GM20431 (cell line): ENCODE measurements around the gene TIE1.

Experiments used
- in situ Hi-C: fragments of 300-500 bp; cut with MseI, MboI; formaldehyde crosslinking; loops from one replicate; pipeline ENCODE4 v1.15.0; 2020; ENCODE audit warnings: low sequenced_read_pairs; ENCODE audit not compliant: unreplicated experiment

Gene TIE1

DNA sequence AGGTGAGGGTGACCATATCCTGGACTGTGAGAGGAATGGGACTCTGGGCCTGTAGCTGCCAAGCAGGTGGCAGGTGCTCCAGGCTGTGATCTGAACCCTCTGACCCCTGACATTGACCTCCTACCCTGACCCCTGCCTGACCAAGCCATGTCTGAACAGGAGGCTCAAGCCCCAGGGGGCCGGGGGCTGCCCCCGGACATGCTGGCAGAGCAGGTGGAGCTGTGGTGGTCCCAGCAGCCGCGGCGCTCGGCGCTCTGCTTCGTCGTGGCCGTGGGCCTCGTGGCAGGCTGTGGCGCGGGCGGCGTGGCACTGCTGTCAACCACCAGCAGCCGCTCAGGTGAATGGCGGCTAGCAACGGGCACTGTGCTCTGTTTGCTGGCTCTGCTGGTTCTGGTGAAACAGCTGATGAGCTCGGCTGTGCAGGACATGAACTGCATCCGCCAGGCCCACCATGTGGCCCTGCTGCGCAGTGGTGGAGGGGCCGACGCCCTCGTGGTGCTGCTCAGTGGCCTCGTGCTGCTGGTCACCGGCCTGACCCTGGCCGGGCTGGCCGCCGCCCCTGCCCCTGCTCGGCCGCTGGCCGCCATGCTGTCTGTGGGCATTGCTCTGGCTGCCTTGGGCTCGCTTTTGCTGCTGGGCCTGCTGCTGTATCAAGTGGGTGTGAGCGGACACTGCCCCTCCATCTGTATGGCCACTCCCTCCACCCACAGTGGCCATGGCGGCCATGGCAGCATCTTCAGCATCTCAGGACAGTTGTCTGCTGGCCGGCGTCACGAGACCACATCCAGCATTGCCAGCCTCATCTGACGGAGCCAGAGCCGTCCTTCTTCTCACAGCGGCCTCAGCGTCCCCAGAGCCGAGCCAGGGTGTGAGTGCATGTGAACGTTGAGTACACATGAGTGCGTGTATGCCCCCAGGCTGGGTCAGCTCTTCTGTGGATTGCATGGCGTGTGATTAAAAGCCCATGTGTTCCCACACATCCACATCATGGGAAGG lies 27.9 kb upstream of the TIE1 start:
- in situ Hi-C loops = no loop called here

DNA sequence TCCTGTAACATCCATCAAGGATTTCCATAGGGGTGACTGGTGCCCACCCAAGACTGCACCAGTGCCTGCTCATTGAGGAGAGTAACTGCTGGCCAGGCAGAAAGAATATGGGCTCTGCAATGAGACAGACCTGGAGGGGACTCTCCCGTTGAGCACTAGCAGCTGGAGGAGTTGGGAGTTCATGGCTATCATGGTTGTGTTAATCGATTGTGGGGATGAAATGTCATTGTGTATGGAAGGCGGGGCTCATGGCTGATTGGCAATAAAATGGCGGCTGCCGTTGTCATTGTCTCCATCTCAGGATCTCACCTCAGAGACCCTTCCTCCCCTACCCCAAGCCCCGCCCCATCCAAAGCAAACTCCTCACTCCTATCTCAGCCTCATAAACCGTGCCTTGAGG lies 27.1 kb upstream of the TIE1 start:
- in situ Hi-C loops = no loop called here

DNA sequence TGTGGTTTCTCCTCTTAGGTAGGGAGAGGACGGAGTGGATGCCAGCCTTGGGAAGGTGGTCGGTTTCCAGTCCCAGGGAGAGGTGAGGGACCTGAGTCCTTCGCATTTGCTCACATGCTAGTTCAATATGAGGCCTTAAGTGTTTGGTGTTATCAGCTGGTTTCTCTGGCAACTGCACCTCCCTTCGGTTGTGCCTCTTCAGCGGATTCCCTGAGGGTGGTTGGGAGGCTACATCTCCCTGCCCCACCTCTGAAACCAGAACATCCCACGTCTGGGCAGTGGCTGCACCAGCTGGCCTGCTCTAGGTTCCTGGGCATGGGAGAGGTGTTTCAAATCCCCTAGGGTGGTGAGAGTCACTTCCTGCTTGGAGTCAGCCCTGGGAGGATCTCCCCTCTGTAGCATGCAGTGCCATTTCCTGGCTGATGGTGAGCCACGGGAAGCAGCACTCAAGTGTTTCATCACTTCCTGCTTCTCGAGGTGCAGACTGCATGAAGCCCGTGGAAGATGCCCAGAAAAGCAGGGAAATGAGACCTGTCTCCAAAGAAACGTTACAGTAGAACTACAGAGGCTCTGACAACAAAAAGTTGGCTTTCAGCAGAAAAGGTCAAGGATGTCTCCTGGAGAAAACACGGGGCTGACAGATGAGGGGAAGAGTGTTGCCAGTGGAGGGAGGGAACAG lies 26.5 kb upstream of the TIE1 start:
- in situ Hi-C loops = no loop called here

DNA sequence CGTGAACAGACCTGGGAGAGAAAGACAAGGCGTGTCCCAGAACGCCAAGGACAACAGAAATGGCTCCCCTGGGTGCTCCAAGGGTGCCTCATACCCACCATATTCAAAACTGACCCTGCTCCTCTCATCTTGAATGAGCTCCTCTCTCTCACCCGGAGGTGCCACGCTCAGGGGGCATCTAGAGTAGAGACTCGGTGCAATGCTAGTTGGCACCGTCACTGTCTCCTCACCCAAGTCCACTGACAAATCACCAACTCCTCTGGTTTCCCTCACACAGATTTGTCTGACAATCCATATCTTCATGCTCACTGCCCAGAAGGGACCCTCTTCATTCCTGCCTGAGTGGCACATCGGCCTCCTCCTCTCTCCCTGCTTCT lies 26.0 kb upstream of the TIE1 start:
- in situ Hi-C loops = no loop called here

DNA sequence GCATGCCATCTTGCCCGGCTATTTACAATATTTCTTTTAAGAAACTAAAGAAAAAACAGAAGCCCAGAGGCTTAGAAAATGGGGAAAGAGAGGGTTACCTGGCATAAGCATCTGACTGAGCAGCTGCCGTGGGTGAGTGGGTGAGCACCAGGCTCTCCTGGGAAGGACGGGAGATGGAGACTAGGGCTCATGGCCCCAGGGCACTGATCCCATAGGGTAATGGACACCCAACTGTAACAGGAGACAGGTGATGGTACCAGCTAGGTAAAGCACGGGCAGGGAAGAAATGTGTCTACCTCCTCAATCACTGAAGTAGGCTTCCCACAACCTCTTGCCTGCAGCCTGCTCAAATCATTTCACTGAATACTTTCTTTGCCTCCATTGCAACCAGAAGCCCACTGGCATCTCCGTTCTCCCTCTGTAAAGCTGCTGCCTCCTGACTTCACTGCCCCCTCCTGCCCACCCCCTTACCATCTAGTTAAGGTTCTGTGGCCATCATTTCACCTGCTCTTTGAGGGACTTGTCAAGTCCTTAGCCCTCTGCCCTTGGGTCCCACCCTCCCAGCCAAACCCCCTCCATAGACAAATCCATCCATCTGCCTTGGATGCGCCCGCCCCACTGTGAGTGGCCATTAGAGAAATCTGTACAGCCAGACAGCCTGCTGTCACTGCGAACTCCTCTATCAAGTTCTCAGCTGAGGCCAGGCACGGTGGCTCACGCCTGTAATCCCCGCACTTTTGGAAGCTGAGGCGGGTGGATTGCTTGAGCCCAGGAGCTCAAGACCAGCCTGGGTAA lies 24.8 kb upstream of the TIE1 start:
- in situ Hi-C loops = no loop called here

DNA sequence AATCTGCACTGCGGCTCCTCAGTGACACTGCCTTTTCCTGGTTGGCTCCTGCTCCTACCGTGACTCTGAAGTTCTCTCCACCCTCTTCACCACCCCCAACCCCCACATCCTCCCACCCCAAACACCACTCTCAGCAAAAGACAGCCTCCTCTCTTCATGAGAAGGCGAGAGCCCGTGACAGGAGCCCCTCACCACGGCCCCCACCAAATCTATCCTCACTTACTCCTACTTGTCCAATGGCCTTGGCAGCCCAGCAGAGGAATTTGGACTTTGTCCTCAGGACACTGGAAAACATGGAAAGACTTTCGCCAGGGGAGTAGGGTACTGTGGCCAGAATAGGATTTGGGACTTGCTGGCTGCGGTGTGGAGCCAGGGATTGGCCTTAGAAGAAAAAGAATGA lies 24.1 kb upstream of the TIE1 start:
- in situ Hi-C loops = no loop called here

DNA sequence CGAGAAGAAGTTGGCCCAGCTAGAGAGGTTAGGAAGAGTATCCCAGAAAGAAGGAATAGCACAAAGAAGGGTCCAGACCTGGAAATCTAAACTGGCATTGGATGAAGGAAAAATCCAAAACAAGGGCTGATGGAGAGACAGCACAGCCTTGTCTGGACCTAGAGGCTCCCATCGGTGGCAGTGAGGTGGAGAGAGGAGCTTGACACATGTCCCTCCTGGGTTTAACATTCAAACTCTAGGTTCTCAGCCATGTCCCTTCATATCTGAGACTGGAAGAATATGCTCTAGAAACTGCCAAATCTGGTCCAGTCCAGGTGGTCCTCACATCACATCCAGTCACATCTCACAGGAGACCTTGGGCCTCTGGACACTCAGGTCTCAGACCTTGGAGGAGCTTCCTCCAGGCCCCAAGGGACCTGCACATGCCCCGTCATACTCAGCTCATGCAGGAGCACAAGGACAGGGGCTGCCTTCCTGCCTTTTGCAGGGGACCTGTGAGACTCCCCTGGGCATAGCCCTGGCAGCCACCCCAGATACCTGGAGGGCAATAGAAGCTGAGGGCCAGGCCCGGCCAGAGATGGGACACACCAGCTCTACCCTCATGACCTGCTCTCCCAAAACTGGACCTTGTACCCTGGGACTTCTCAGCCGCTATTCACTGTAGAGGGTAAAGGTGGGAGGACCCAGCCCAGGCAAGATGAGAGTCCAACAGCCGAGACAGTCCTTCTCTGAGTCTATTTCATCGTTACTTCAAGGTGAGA lies 23.5 kb upstream of the TIE1 start:
- in situ Hi-C loops = no loop called here

DNA sequence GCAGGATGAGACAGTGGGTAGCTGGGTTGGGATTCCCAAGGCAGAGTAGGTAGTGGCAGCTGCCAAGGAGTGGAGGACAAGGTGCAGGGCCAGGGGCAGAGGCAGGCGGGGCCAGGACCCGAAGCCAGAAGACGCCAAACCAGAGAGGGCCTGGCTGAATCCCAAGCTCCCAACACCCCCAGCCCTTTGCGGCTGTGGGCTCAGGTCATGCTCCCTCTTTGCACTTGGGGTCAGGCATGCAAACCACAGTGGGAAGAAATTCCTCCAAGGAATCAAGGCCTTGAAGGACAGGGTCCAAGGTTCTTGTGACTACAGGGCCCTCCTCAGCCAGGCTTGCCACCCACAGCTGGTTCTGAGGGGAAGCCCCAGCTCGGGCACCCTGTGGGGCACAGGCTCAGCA lies 21.6 kb upstream of the TIE1 start:
- in situ Hi-C loops = no loop called here

DNA sequence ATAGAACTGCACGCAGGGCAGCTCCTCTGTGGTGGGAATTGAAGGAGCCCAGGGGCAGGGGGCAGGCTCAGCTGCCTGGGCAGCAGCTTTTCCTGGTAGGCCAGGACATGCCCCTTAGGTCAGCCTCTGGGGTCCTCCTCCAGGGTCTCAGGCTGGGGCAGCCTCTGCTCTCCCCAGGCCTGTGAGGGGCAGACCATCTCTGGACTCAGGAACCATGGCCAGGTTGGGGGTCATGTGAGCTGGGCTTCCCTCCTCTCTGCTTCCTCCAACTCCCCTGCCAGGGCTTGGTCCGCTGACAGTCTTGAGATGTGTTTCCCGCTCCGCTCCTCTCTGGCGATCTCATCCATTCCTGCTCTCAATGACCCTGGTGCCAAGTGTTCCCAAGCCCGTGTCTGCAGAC lies 21.1 kb upstream of the TIE1 start:
- in situ Hi-C loops = no loop called here

DNA sequence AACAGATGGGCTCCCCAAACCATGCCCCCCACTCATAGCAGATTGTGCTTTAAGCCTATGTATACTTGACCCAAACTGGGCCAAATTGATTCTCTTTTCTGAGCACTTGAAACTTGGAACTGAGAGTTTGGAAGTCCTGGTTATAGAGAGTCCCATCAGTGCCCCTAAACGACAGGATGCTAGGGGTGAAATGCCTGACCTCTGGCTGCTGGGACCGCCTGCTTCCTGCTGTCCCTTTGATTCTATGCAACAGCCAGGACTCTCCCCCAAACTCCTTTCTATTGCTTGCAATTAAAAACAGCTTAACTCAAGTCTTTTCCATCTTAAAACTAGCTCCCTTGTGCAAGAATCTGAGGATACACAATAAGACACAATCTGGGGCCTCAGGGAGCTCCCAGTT lies 20.1 kb upstream of the TIE1 start:
- in situ Hi-C loops = no loop called here

DNA sequence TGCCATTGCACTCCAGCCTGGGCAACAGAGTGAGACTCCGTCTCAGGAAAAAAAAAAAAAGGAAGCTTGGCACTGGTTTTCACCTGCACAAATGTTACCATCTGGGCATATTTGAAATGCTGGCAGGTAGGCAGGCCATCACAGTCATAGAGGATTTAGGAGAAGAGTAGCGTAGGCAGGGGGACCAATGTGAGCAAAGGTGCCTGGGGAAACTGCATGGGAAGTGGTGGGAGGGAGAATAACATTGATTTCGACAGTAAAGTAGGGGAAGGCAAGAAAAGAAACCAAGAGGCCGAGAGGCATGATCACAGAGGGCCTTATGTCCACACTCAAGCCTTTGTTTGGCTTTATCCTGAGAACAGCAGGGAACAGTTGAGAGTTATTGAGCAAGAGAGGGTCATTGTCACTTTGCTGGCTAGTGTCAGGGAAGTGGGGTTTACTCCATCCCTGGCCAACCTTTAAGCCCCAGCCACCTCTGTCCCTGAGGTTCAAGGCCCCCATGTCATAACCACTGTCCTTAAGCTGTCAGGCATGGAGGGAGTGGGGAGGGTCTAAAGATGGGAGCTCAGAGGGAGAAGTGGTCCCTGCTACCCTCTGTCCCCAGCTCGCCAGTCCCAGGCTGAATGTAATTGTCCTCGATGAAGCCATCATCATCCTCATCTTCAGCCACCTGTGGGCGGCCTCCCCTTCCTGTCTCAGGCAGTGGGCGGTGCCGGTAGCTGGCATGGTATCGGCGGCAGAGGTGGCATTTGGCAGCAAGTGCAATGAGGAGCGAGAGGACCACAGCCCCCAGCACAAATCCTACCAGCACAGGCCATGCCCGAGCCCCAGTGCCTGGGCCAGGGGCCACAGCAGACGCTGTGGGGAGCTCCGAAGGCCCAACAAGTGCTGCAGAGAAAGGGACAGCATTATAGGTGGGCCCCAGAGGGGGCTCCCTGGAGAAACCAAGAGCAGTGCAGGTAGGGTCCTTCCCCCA lies 18.3 kb upstream of the TIE1 start:
- in situ Hi-C loops = no loop called here

DNA sequence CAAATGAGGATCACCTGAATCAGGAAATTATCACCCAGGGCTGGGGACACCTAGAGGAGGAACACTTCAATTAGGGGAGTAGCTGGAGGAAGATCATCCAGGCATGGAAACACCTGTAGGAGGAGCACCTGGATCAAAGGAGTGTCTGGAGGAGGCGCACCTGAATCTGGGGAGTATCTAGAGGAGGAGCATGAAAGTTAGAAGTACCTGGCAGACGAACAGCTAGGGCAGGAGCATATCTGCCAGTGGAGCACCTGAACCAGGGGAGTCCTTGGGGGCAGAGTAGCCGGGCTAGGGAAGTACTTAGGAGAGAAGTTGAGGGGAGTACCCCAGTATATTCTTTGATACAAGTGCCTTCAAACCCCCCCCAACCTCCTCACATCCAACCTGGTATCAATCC lies 16.7 kb upstream of the TIE1 start:
- in situ Hi-C loops = no loop called here

DNA sequence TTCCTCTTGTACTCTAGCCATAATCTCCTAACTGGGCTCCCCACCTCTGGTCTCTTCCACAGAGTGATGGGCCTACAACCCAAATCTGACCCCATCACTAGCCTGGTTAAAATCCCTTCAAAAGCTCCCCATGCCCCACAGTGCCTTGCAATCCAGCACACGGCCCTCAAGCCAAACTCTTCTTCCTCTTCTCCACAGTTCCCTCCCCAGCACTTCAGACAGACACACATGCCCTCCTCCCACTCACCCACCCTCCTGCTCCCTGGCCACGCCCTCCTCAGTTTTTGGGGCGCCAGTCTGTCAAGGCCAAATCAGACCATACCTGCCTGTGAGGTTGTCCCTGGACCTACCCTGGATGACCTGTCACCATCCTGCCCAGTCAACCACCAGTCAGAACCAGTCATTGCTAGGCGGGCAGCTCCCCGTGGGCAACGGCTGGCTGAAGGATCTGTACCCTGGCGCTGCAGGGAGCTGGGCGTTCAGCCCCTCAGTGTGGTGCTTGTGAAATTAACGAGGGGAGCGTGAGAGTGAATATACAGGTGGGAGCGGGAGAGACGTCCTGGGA lies 16.2 kb upstream of the TIE1 start:
- in situ Hi-C loops = no loop called here

DNA sequence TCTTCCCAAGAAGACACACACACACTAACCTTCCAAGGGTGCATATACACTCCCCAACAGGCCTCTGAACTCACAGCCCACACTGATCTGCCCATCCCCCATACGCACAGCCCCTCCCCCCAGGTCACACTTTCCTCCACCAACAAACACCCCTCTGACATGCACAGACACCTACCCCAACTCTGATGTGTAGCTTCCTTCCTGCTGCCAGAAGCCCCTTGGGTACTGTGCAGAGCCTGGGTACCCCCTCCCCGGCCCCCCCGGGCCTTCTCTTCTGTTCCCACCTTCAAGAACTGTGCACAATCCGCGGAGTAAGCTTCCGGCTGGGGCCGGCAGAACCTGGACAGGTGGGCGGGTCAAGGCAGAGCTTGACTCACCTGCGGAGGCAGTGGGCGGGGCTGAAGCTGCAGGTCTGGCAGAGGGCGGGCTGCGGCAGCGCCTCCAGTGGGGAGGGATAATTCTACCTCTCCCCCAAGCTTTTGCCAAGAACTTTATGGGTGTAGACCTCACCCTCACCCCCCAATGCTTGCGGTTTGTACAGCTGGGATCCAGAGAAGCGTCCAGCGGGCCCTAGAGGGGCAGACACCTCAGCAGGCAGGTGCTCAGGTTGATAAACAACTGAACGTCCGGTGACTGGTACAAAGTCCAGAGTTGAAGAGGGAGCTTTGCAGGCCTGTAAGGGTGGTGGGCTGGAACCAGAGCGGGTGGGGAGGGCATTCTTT lies 15.4 kb upstream of the TIE1 start, which contains the start of gene C1orf210:
Gene C1orf210 (minus strand): TSS at position 313 of the 722 bp plus-strand sequence. CDS start 2,311 bp downstream, outside the sequence.
- in situ Hi-C loops = no loop called here

DNA sequence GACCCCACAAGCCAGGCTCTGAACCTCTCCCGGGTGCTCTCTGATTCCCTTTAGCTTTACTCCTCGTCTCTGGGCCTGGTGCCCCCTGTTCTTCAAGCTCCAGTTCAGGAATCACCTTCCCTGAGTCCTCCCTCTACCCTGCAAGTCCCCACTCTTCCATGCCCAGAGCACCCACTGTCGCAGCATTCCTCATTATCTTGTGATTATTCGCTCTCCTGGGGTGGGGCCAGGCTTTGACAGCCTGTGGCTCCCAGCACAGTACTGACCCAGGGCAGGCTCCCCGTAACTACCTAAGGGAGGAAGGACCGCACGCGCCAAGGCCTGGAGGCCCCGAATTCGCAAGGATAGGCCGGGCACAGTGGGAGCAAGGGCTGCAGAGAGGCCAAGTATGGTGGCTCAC lies 14.7 kb upstream of the TIE1 start:
- in situ Hi-C loops = no loop called here

DNA sequence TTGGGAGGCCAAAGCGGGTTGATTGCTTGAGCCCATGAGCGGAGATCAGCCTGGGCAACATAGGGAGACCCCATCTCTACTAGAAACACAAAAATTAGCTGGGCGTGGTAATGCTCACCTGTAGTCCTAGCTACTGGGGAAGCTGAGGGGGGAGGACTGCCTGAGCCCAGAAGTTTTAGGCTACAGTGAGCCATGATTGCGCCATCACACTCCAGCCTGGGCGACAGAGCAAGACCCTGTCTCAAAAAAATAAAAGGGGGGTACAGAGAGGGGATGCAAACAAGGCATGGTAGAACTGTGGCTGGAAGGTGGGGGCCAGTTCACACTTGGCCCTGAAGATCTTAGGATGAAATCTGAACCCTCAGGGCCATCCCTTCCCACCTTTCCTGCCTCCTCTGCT lies 14.2 kb upstream of the TIE1 start:
- in situ Hi-C loops = no loop called here

DNA sequence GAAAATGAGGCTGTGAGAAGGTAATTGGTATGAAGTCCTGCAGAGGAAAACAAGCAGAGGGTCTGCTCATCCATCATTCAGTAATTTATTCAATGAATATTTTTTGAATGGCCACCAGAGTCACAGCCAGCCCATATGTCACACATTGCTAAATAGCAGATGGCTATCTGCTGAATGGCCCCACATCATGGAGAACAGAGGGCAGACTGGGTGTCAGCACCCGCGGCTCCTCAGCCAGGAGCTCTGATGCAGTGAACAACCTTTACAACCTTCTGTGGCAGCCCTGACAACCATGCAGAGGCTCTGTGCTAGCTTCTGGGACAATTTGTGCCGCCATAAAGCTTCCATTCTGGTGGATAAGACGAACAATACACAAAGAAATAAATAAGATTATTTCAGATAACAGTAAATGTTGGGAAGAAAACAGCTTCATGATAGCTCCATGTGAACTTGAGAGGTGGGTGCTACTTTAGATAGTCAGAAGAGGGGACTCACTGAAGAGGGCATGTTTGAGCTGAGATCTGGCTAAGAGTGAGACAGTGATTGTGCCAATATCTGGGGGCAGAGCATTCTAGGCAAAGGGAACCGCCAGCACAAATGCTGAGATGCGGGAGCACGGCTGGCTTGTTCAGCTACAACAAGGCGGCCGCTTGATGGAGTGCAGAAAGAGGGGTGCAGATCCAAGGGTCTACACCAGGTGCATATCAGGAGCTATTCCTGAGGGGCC lies 12.6 kb upstream of the TIE1 start:
- in situ Hi-C loops = no loop called here
